ENCODE results near the gene MAB21L4. TPM values are rescaled to one million over a fixed set of nuclear protein-coding genes. Genes with fewer than 3 reads are reported as not detected.

Gene MAB21L4
- not detected in 2 replicates for total RNA-seq
- polyA plus RNA-seq (2012) = not detected

- no peak for DNase-seq (ENCODE audit: low read depth)
These were observed at the start of gene MAB21L4 for GRCh38 chr2:240895656-240896388. MAB21L4 (minus strand) TSS chr2:240896156; CDS start chr2:240895997, 159 bp downstream.

DNA sequence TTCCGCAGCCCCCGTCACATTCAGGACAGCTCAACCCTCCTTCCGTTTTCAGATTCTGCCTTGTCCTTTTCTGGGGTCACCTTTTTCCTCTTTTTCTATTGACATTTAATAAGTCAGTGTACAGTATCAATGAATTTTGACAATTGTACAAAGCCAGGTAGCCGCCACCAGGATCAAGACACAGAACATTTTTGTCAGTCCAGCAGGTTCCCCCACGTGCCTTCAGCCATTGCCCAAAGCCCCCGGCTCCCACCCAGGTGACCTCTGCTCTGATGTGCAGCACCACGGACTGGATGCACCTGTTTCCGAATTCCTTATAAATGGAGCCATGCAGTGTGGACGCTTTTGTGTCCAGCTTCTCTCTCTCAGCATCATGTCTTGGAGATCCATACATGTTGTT lies 40.1 kb upstream of the MAB21L4 start:
- no peak for DNase-seq (ENCODE audit: low read depth)

DNA sequence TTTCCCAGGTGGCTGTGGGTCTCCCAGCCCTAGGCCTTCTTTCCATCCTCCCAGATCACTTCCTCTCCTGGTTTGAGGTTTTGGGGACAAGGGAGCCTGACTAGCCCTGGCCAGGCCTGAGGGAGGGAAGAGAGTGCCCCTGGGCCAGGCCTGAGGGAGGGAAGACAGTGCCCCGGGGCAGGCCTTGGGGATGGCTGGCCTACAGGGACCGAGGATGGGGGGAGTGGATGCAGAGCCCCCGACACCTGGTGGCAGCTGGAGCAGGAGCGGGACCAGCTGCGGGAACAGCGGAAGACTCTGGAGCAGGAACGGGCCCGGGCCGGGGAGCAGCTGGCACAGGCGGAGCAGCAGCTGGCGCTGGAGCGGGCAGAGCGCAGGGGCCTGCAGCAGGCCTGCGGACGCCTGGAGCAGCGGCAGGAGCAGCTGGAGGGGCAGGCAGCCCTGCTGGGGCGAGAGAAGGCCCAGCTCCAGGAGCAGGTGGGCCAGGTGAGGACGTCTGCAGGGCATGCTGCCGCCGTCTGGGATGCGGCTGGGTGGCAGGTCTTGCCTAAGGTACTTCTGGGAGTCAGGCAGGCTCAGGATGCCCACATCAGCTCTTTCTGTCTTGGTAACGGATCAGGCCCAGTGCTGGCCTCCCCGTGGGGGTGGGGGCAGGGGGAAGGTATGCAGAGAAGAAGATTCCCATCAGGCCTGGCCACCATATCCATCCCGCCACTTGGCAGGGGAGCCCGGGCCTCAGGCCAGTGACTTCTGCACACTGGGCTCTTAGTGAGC lies 39.3 kb upstream of the MAB21L4 start:
- no peak for DNase-seq (ENCODE audit: low read depth)

- no peak for DNase-seq (ENCODE audit: low read depth)
These were observed 38.7 kb upstream of the MAB21L4 start for GRCh38 chr2:240934701-240935102.

DNA sequence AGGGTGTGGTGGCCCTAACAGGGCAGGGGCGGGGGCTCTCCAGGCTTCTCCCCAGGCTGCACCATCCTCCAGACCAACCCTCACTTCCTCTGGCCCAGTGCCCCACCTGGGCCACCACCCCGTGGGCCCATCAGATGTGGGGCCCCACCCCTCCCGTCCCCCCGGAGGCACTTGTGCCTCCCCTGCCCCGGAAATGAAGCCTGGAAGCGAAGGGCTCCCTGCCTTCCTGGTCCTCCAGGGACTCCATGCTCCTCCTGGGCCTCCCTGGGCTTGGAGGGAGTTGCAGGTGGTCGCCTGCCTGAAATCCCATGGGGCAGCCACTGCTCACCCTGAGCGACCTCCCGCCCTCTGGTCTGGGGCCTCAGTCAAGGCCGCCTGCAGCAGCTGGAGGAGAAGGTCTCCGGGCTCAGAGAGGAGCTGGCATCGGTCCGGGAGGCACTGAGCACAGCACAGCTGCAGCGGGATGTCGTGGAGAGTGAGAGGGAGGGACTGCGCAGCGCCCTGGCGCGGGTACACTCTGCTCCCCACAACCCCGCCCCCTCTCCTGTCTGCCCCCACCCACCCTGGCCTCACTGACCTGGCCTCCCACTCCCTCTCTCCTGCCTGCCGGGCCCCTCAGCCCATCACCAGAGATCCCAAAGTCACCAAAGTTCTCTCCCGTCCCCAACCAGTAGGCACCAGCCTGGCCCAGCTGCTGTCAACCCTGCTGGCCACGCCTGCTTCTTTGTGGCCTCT lies 38.2 kb upstream of the MAB21L4 start:
- DNase-seq (ENCODE audit: low read depth) = peak; percentile 76

- DNase-seq (ENCODE audit: low read depth) = peak; percentile 38
These were observed 37.4 kb upstream of the MAB21L4 start for GRCh38 chr2:240933048-240933965.

DNA sequence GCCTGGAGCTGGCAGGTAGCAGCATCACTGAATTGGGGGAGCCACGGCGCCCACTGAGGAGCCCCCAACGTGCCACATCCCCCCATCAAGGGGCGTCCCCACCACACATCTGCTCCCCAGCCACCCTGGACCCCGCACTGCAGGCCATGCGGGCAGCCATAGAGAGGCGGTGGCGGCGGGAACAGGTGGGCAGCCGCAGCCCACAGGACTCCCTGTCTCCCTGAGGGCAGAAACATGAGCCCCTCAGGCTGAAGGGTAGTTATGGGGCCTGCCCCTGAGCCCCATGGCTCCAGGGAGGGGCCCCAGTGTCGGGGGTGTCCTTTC lies 36.7 kb upstream of the MAB21L4 start:
- DNase-seq (ENCODE audit: low read depth) = no peak

DNA sequence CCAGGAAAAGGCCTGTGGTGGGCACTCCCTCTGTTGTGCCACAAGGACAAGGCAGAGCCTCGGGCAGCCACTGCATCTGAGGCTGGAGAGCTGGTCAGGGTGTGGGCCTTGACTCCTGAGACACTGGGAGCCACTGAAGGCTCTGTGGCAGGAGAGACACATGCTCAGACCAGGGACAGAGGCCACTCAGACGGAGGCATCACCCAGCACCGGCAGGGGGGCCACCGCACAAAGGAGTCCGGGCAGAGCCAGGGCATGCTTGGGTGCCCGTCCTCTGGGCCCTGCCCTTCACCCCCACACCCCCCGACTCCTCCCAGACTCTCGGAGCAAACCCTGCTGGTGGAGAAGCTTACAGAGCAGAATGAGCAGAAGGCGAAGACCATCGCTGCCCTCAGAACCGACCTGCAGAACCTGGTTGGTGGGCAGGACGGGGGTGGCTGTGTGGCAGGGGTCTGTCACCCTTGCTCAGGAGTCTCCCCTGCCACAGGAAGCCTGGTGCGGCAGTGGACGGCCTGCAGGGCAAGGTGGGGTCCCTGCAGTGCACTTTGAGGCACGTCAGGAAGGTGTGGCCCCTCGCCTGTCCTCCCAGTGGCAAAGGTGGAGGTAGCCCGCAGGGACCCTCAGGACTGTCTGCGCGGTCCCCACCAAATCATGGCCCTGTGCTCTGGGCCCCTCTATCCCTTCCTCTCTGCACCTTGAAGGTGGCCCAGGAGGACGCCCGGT lies 36.2 kb upstream of the MAB21L4 start:
- DNase-seq (ENCODE audit: low read depth) = peak; percentile 76

- DNase-seq (ENCODE audit: low read depth) = no peak
These were observed 35.5 kb upstream of the MAB21L4 start for GRCh38 chr2:240931319-240931949.

GRCh38 chr2:240930631-240931318 lies 34.8 kb upstream of the MAB21L4 start:
- DNase-seq (ENCODE audit: low read depth) = no peak

DNA sequence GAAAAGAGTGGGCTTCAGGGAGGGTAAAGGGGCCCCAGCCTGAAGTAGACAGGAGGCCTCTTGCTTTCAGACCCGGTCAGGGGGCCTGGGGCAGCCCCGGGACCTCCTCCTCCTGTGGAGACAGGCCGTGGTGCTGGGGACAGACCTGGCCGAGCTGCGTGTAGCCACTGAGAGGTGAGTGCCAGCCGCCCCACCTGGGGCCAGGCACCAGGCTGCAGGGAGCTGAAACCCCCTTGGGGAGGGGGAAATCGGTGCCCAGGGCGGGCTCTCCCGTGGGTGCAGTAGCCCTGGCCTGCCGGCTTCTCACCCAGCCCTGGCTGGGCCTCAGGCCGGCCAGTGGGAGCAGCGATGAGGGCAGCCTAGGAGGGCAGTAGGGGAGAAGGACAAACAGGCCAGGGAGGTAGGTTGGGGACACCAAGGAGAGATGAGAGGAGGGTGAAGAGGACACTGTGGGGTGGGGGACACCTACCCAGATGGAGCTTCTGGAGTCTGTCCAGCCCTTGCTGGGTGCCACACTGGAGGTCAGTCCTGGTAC lies 34.2 kb upstream of the MAB21L4 start:
- no peak for DNase-seq (ENCODE audit: low read depth)

- no peak for DNase-seq (ENCODE audit: low read depth)
These were observed 33.6 kb upstream of the MAB21L4 start for GRCh38 chr2:240929364-240930095.

- DNase-seq (ENCODE audit: low read depth) = no peak
These were observed 32.8 kb upstream of the MAB21L4 start for GRCh38 chr2:240928476-240929363.

DNA sequence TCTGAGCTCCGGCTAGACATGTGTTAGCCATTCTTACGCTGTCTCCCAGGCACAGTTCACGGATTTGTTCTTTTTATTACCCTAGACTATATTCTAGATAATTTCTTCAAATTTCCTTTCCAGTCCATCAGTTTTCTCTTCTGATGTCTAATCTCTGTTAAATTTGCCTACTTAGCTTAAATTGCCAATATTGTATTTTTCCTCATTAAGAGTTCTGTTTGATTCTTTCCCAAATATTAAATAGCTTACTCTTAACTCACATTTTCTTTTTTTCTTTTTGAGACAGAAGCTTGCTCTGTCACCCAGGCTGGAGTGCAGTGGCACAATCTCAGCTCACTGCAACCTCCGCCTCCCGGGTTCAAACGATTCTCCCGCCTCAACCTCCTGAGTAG lies 31.4 kb upstream of the MAB21L4 start:
- no peak for DNase-seq (ENCODE audit: low read depth)

DNA sequence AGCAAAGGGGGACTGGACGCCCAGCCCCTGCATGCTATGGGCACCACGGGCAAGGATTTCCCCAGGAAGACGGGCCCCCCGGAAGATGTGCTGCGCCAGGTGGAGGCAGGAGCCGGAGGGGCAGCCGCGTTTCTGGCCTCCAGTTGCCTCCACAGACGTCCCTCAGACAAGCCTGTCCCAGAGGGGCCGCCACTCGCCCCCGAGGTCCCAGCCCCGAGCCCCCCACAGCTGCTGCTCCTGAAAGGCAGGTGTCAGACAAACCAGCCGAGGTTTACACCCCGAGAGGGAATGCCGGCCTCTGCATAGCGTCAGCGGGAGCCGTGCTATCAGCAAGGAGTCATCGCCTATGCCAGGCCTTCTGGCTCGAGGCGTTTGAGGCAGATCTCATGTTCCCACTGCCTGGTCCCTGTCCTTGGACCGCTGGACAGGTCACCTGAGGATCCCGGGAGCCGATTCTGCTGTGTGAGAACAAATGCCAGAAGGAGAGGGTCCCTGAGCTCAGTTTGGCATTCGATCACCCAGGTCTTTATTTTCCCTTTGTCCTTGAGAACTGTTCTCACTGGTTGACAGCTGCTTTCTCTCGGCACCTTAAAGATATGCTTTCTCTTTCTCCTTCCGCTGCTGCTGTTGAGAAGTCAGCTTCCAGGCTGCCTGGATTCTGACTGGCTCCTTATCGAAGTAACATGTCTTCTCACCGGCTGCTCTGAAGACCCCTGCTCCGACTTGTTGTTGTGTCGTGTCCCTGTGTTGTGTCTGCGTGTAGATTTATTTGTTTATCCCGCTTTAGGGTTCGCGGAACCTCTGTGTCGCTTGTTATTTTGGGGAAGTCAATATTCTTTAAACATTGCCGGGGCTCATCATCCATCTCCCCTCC lies 30.8 kb upstream of the MAB21L4 start:
- peak; percentile 29 for DNase-seq (ENCODE audit: low read depth)
